NCI-H1417 (cell line): ENCODE results near the gene U2AF1L4.
"Not testable (repeated sequence)": the region's sequence is repeated elsewhere in the genome, so short reads cannot be mapped to it uniquely, and the experiment has no call there.

Experiments
- DNase-seq, 3 experiments: peaks; one replicate each; lab custom pipeline; 2025; lab: John Stamatoyannopoulos, UW

The U2AF1L4 gene

GRCh38 chr19:35780717-35781116, 35.5 kb upstream of the U2AF1L4 start:
- no peak for DNase-seq

GRCh38 chr19:35780058-35780457, 34.8 kb upstream of the U2AF1L4 start:
- DNase-seq, result no peak

- no peak for DNase-seq
These were observed 33.8 kb upstream of the U2AF1L4 start for GRCh38 chr19:35779033-35779432.

- no peak for DNase-seq
These were observed 32.7 kb upstream of the U2AF1L4 start for GRCh38 chr19:35777961-35778360.

- DNase-seq, result no peak
These were observed 32.0 kb upstream of the U2AF1L4 start for GRCh38 chr19:35777086-35777841.

GRCh38 chr19:35776102-35776788, 31.0 kb upstream of the U2AF1L4 start:
- peak in 2 of 3 experiments; percentile 44 to 45 for DNase-seq

GRCh38 chr19:35775298-35776101, 30.3 kb upstream of the U2AF1L4 start, which contains the start of gene ARHGAP33:
TSS of gene ARHGAP33 (plus strand) at chr19:35775564. CDS start at chr19:35775659, 95 bp downstream.
- peak; percentile 96 to 100 (median 99) for DNase-seq

- DNase-seq, result no peak
These were observed 29.8 kb upstream of the U2AF1L4 start for GRCh38 chr19:35775046-35775297.

GRCh38 chr19:35774274-35775045, 29.2 kb upstream of the U2AF1L4 start:
- DNase-seq, result peak; percentile 16 to 66 (median 53)

- peak in 1 of 3 experiments; percentile 26 for DNase-seq
These were observed 28.0 kb upstream of the U2AF1L4 start for GRCh38 chr19:35773020-35773806.

- DNase-seq, result not testable (repeated sequence)
These were observed 27.1 kb upstream of the U2AF1L4 start for GRCh38 chr19:35772362-35772761.

- no peak for DNase-seq
These were observed 22.8 kb upstream of the U2AF1L4 start for GRCh38 chr19:35768082-35768421.

- DNase-seq, result peak in 1 of 3 experiments; percentile 11
These were observed 22.3 kb upstream of the U2AF1L4 start for GRCh38 chr19:35767288-35768081.

GRCh38 chr19:35766571-35767104, 21.4 kb upstream of the U2AF1L4 start:
- no peak for DNase-seq

- no peak for DNase-seq
These were observed 19.5 kb upstream of the U2AF1L4 start for GRCh38 chr19:35764432-35765315.

GRCh38 chr19:35760711-35761349, 15.6 kb upstream of the U2AF1L4 start:
- DNase-seq, result no peak

- DNase-seq, result no peak
These were observed 14.5 kb upstream of the U2AF1L4 start for GRCh38 chr19:35759697-35760096.

- peak; percentile 98 to 99 (median 99) for DNase-seq
These were observed 12.8 kb upstream of the U2AF1L4 start, which contains the start of gene PROSER3 for GRCh38 chr19:35757749-35758608. TSS of gene PROSER3 (plus strand) at chr19:35758176. CDS start at chr19:35758216, 40 bp downstream.
